DND-41 (cell line): Measurements from ENCODE around the gene KCNIP4.

Experiments
- CTCF ChIP-seq: IDR thresholded peaks from 2 replicates; pipeline ENCODE4 v1.5.1; 2012; ENCODE audit warnings: borderline replicate concordance, low read length, moderate library complexity, mild to moderate bottlenecking; ENCODE audit not compliant: poor library complexity, severe bottlenecking; ENCODE audit errors: extremely low read depth
- EZH2 ChIP-seq: IDR thresholded peaks from 3 replicates; pipeline ENCODE4 v1.6.1; 2012; ENCODE audit warnings: borderline replicate concordance, low read depth, mild to moderate bottlenecking, moderate library complexity, low read length, inconsistent platforms; ENCODE audit not compliant: severe bottlenecking

GRCh38 chr4:21374641-21375368, 573.8 kb downstream of the KCNIP4 start:
- TF ChIP-seq EZH2: no peak
- TF ChIP-seq CTCF: no peak
